ENCODE data around the gene ACTR6. TPM values are rescaled to one million over a fixed set of nuclear protein-coding genes. Genes with fewer than 3 reads are reported as not detected.

The ACTR6 gene
- total and polyA plus RNA-seq, 9 of the 15 experiments (the other 6 are each of a cell fraction or from before 2014, with no cell fraction given): 26.1 to 109 (median 70.9) TPM

GRCh38 chr12:100159391-100160104 is 41.1 kb upstream of the ACTR6 start:
- Histone ChIP-seq H3K27ac (ENCODE audit: extremely low read depth, low read depth, low read length) (no peak overlapping the region), H3K36me3 (ENCODE audit: control insufficient read depth, insufficient read depth, low read length) (no peaks in the 10 kb centered on the region), H3K9me1 (ENCODE audit: control insufficient read depth, insufficient read depth, low read length) (no peaks in the 10 kb centered on the region), H3K4me1 (replicated peaks in 1 of 2; ENCODE audit: control insufficient read depth in 2 of 2, insufficient read depth in 2 of 2, low read length in 2 of 2) (peaks cover 0 to 5% of the 10 kb centered on the region in 2 experiments; a peak in 3 of 5 replicates), H4K20me1 (replicated peaks; ENCODE audit: control insufficient read depth, insufficient read depth, low read length) (no peaks in the 10 kb centered on the region), H3K4me3 (no peak overlapping the region), H3K79me2 (ENCODE audit: control insufficient read depth, insufficient read depth, low read length) (no peaks in the 10 kb centered on the region), H3K9ac (ENCODE audit: insufficient read depth in 1 of 2, low read depth in 2 of 2, low read length in 2 of 2) (no peak overlapping the region), H3K4me2 (ENCODE audit: insufficient read depth, low read length) (no peak overlapping the region), H2AFZ (ENCODE audit: low read depth, low read length) (no peak overlapping the region), H3K27me3 (ENCODE audit: control insufficient read depth in 2 of 2, insufficient read depth in 2 of 2, low read length in 2 of 2) (peaks cover 5 to 21% of the 10 kb centered on the region in 2 experiments), H3K9me3 (replicated peaks; ENCODE audit: control insufficient read depth, insufficient read depth, low read depth, low read length) (no peaks in the 10 kb centered on the region)
- ChIA-PET POLR2A (interaction anchor here (0.6 to 0.7 kb wide), 2 partner anchors 16 to 483 kb away, joined by 3 read pairs; no protein-coding TSS in a partner anchor), CTCF (ENCODE audit: low intra/inter-chr PET ratio) (no interaction called here)
- in situ Hi-C loops (cut with MboI) (no loop called here), intact Hi-C loops (cut with micrococcal nuclease) (loop anchor here (5.0 kb wide), 1 partner anchor 43 kb away; the partner anchor contains the start of gene ACTR6)
- FAIRE-seq: no peak
- DNase-seq (ENCODE audit: extremely low read depth in 1 of 4, low spot score in 3 of 4): no peak
- 10% methylated on average over 9 of the region's 9 CpGs for WGBS (ENCODE audit: insufficient coverage, low coverage, missing lambda C conversion rate)
- ATAC-seq: no peak
- BruUV-seq (replicated peaks): no TSS peak
- TF ChIP-seq ATF4 (CRISPR knock-in tag; IDR thresholded peaks at IDR 0.05): no peak
- TF ChIP-seq RNF219 (CRISPR knock-in tag; IDR thresholded peaks at IDR 0.05): no peak
- no peak for TF ChIP-seq PHF21A (IDR thresholded peaks at IDR 0.05; ENCODE audit: borderline replicate concordance, low read depth)
- no peak for TF ChIP-seq ZNF740 (CRISPR knock-in tag; IDR thresholded peaks at IDR 0.05)
- TF ChIP-seq ZNF740 (tag; IDR thresholded peaks at IDR 0.05): no peak
- no peak for TF ChIP-seq NONO (IDR thresholded peaks at IDR 0.05; ENCODE audit: low read depth in 2 of 2, low read length in 1 of 2)
- TF ChIP-seq PTBP1 (IDR thresholded peaks at IDR 0.05; ENCODE audit: low read depth, low read length): no peak
- TF ChIP-seq KLF10 (CRISPR knock-in tag; IDR thresholded peaks at IDR 0.05): no peak
- no peak for TF ChIP-seq COPS2 (conservative IDR thresholded peaks at IDR 0.05)
- no peak for TF ChIP-seq ATF6 (CRISPR knock-in tag; IDR thresholded peaks at IDR 0.05)
- TF ChIP-seq ZNF282 (CRISPR knock-in tag; IDR thresholded peaks at IDR 0.05): no peak
- TF ChIP-seq ZNF253 (CRISPR knock-in tag; conservative IDR thresholded peaks at IDR 0.05): no peak
- no peak for TF ChIP-seq ZHX1 (conservative IDR thresholded peaks at IDR 0.05; ENCODE audit: low read length)

All from K562 (cell line).